A549 (cell line): ENCODE data around the gene TRIP13.

Source experiments
- CBX2 ChIP-seq: fragments of 200-600 bp; sonication (generic); IDR thresholded peaks from 2 replicates; pipeline ENCODE4 v1.6.1; 2016; ENCODE audit warnings: low read depth, mild to moderate bottlenecking, borderline replicate concordance
- CTCF ChIP-seq: fragments of >200 bp; sonication (Bioruptor Twin); formaldehyde crosslinking; IDR thresholded peaks from 3 replicates; pipeline ENCODE4 v1.5.1; 2016
- HEYL ChIP-seq: fragments of 250-450 bp; sonication (Bioruptor Pico); IDR thresholded peaks from 2 replicates; pipeline ENCODE4 v1.8.0; 2021; ENCODE audit warnings: mild to moderate bottlenecking, moderate library complexity
- POLR2A ChIP-seq: IDR thresholded peaks from 2 replicates; pipeline ENCODE4 v1.6.1; 2012; ENCODE audit warnings: mild to moderate bottlenecking, low read length

- no peak for TF ChIP-seq CTCF
- TF ChIP-seq HEYL (CRISPR knock-in tag): no peak
- no peak for TF ChIP-seq POLR2A
- TF ChIP-seq CBX2: no peak
Observed at GRCh38 chr5:872301-872700, 20.4 kb upstream of the TRIP13 start.
